ENCODE measurements around the gene NDUFB11. TPM values are rescaled to one million over a fixed set of nuclear protein-coding genes. Genes with fewer than 3 reads are reported as not detected.

The NDUFB11 gene
- total RNA-seq, 2 experiments from 2014 or later: 78.1 to 139 TPM

- Histone ChIP-seq H3K9me3 (ENCODE audit: low read length) (no peaks in the 10 kb centered on the region), H3K9me2 (ENCODE audit: insufficient read depth, low read length) (no peaks in the 10 kb centered on the region), H3K4me3 (ENCODE audit: low read depth, low read length, poor library complexity, severe bottlenecking) (no peak overlapping the region), H3K27ac (ENCODE audit: low read depth, low read length, poor library complexity, severe bottlenecking) (no peak overlapping the region), H4K20me1 (ENCODE audit: insufficient read depth, low read length) (no peaks in the 10 kb centered on the region), H3K4me1 (ENCODE audit: insufficient read depth, low read length, poor library complexity, severe bottlenecking) (no peaks in the 10 kb centered on the region), H3K79me2 (ENCODE audit: insufficient read depth, low read depth, low read length) (peaks cover 33% of the 10 kb centered on the region; the same call in 1 of the 2 replicates), H3K4me2 (ENCODE audit: low read length) (no peak overlapping the region), H2AFZ (ENCODE audit: low read length) (no peak overlapping the region), H3K36me3 (ENCODE audit: insufficient read depth, low read length) (peaks cover 42% of the 10 kb centered on the region)
- no peak for DNase-seq (ENCODE audit: low spot score)
- intact Hi-C loops (cut with micrococcal nuclease; ENCODE audit: unreplicated experiment): no loop called here
- BruUV-seq (replicated peaks): no TSS peak
- TF ChIP-seq EZH2phosphoT487 (IDR thresholded peaks at IDR 0.05; ENCODE audit: borderline replicate concordance, low read depth, low read length) (no peak), CTCF (conservative IDR thresholded peaks at IDR 0.05; ENCODE audit: low read length) (no peak)
- POLR2A ChIA-PET: no interaction called here
- CTCF ChIA-PET (ENCODE audit: unreplicated experiment): no interaction called here
Observed at GRCh38 chrX:47164420-47164819, 19.9 kb upstream of the NDUFB11 start.

- H3K4me3 ChIP-seq (ENCODE audit: low read depth, low read length, poor library complexity, severe bottlenecking): no peak overlapping the region
- H3K79me2 ChIP-seq (ENCODE audit: insufficient read depth, low read depth, low read length): peaks cover 39% of the 10 kb centered on the region
- H3K36me3 ChIP-seq (ENCODE audit: insufficient read depth, low read length): peaks cover 51% of the 10 kb centered on the region
- ChIA-PET POLR2A (interaction anchor here (1.2 kb wide), 1 partner anchor 12 kb away, joined by 3 read pairs; no protein-coding TSS in a partner anchor), CTCF (ENCODE audit: unreplicated experiment) (no interaction called here)
- H3K4me2 ChIP-seq (ENCODE audit: low read length): no peak overlapping the region
- H4K20me1 ChIP-seq (ENCODE audit: insufficient read depth, low read length): no peaks in the 10 kb centered on the region
- no peak overlapping the region for H2AFZ ChIP-seq (ENCODE audit: low read length)
- no TSS peak for BruUV-seq (replicated peaks)
- H3K4me1 ChIP-seq (ENCODE audit: insufficient read depth, low read length, poor library complexity, severe bottlenecking): no peaks in the 10 kb centered on the region
- intact Hi-C loops (cut with micrococcal nuclease; ENCODE audit: unreplicated experiment): no loop called here
- TF ChIP-seq EZH2phosphoT487 (IDR thresholded peaks at IDR 0.05; ENCODE audit: borderline replicate concordance, low read depth, low read length) (no peak), CTCF (conservative IDR thresholded peaks at IDR 0.05; ENCODE audit: low read length) (no peak)
- no peak overlapping the region for H3K27ac ChIP-seq (ENCODE audit: low read depth, low read length, poor library complexity, severe bottlenecking)
- no peaks in the 10 kb centered on the region for H3K9me2 ChIP-seq (ENCODE audit: insufficient read depth, low read length)
- H3K9me3 ChIP-seq (ENCODE audit: low read length): no peaks in the 10 kb centered on the region
- DNase-seq (ENCODE audit: low spot score): no peak
Observed at GRCh38 chrX:47162927-47163583, 18.6 kb upstream of the NDUFB11 start.

GRCh38 chrX:47160781-47161180 is 16.3 kb upstream of the NDUFB11 start:
- Histone ChIP-seq H3K4me1 (ENCODE audit: insufficient read depth, low read length, poor library complexity, severe bottlenecking) (no peaks in the 10 kb centered on the region), H4K20me1 (ENCODE audit: insufficient read depth, low read length) (no peaks in the 10 kb centered on the region), H2AFZ (ENCODE audit: low read length) (no peak overlapping the region), H3K4me2 (ENCODE audit: low read length) (no peak overlapping the region), H3K36me3 (ENCODE audit: insufficient read depth, low read length) (peaks cover 74% of the 10 kb centered on the region), H3K79me2 (ENCODE audit: insufficient read depth, low read depth, low read length) (peaks cover 48% of the 10 kb centered on the region), H3K4me3 (ENCODE audit: low read depth, low read length, poor library complexity, severe bottlenecking) (no peak overlapping the region), H3K27ac (ENCODE audit: low read depth, low read length, poor library complexity, severe bottlenecking) (no peak overlapping the region), H3K9me3 (ENCODE audit: low read length) (no peaks in the 10 kb centered on the region), H3K9me2 (ENCODE audit: insufficient read depth, low read length) (no peaks in the 10 kb centered on the region)
- intact Hi-C loops (cut with micrococcal nuclease; ENCODE audit: unreplicated experiment): no loop called here
- DNase-seq (ENCODE audit: low spot score): no peak
- no peak for TF ChIP-seq CTCF (conservative IDR thresholded peaks at IDR 0.05; ENCODE audit: low read length)
- no peak for TF ChIP-seq EZH2phosphoT487 (IDR thresholded peaks at IDR 0.05; ENCODE audit: borderline replicate concordance, low read depth, low read length)
- no TSS peak for BruUV-seq (replicated peaks)
- ChIA-PET POLR2A (no interaction called here), CTCF (ENCODE audit: unreplicated experiment) (no interaction called here)

Measured in OCI-LY7 (cell line).